GM18517 (cell line): ENCODE measurements around the gene SHROOM2.

Experiments used
- ATAC-seq: cut with Tn5 transposase; IDR thresholded peaks from one replicate; pipeline ENCODE4 v1.9.1; 2021; ENCODE audit warnings: mild to moderate bottlenecking, moderate library complexity; ENCODE audit not compliant: unreplicated experiment

Gene SHROOM2

GRCh38 chrX:9935436-9935835, 149.2 kb downstream of the SHROOM2 start:
- no peak for ATAC-seq

GRCh38 chrX:9937761-9938160, 151.5 kb downstream of the SHROOM2 start:
- ATAC-seq = no peak

- no peak for ATAC-seq
Measured at GRCh38 chrX:9938516-9938915, 152.3 kb downstream of the SHROOM2 start.

GRCh38 chrX:9940421-9940820, 154.2 kb downstream of the SHROOM2 start:
- ATAC-seq = no peak

GRCh38 chrX:9942086-9942485, 155.9 kb downstream of the SHROOM2 start:
- ATAC-seq = peak; percentile 89

GRCh38 chrX:9943420-9943819, 157.2 kb downstream of the SHROOM2 start:
- ATAC-seq = no peak

GRCh38 chrX:9947131-9947794, 161.0 kb downstream of the SHROOM2 start:
- no peak for ATAC-seq

GRCh38 chrX:9948406-9948805, 162.2 kb downstream of the SHROOM2 start:
- ATAC-seq = no peak

- ATAC-seq = no peak
Measured at GRCh38 chrX:9952300-9952699, 166.1 kb downstream of the SHROOM2 start.

GRCh38 chrX:9953396-9953795, 167.2 kb downstream of the SHROOM2 start:
- ATAC-seq = no peak

GRCh38 chrX:9955506-9955905, 169.3 kb downstream of the SHROOM2 start:
- ATAC-seq = no peak

- ATAC-seq = no peak
Measured at GRCh38 chrX:9957743-9958142, 171.5 kb downstream of the SHROOM2 start.

- ATAC-seq = no peak
Measured at GRCh38 chrX:9958183-9958582, 172.0 kb downstream of the SHROOM2 start.

GRCh38 chrX:9961750-9962149, 175.5 kb downstream of the SHROOM2 start:
- no peak for ATAC-seq

- ATAC-seq = no peak
Measured at GRCh38 chrX:9966775-9967408, 180.7 kb downstream of the SHROOM2 start, which contains the start of gene CLDN34. Gene CLDN34, plus strand, starts transcription at chrX:9967358. Its CDS starts 0 bp downstream, at chrX:9967358.

- no peak for ATAC-seq
Measured at GRCh38 chrX:9977635-9978034, 191.4 kb downstream of the SHROOM2 start.

GRCh38 chrX:9980401-9980800, 194.2 kb downstream of the SHROOM2 start:
- ATAC-seq = no peak

- ATAC-seq = no peak
Measured at GRCh38 chrX:9980927-9981326, 194.7 kb downstream of the SHROOM2 start.

GRCh38 chrX:9983441-9983840, 197.2 kb downstream of the SHROOM2 start:
- no peak for ATAC-seq

- no peak for ATAC-seq
Measured at GRCh38 chrX:9983846-9984245, 197.6 kb downstream of the SHROOM2 start.

GRCh38 chrX:9988762-9989161, 202.5 kb downstream of the SHROOM2 start:
- no peak for ATAC-seq

- ATAC-seq = no peak
Measured at GRCh38 chrX:9992061-9992460, 205.8 kb downstream of the SHROOM2 start.

- ATAC-seq = no peak
Measured at GRCh38 chrX:9992724-9993123, 206.5 kb downstream of the SHROOM2 start.
